Measurements from ENCODE around the gene COMMD3. TPM values are rescaled to one million over a fixed set of nuclear protein-coding genes. Genes with fewer than 3 reads are reported as not detected.
A peak's percentile ranks its signal among the peaks of the same experiment; 100 is the strongest.

COMMD3 gene
- total RNA-seq, 6 experiments from 2014 or later = 23.2 to 39.0 (median 32.0) TPM

GRCh38 chr10:22345301-22346095, 29.3 kb downstream of the COMMD3 start, which contains the start of gene SPAG6:
SPAG6 (plus strand) TSS chr10:22345496; CDS start chr10:22345612, 116 bp downstream.
- Histone ChIP-seq H3K4me3 (peak within 1 kb of the TSS in 2 of 3 donors; percentile 7 to 17), H3K36me3 (no peaks in the 10 kb centered on the region), H3K9me3 (no peaks in the 10 kb centered on the region), H3K27ac (no peak within 1 kb of the TSS), H3K27me3 (peaks cover 24 to 39% of the 10 kb centered on the region in 2 donors), H3K4me1 (peaks cover 0 to 3% (median 1%) of the 10 kb centered on the region in 4 donors)
- DNase-seq (peak; percentile 57 to 69 (median 61)), ATAC-seq (no peak)
- intact Hi-C loops (cut with DNase I) = no loop called here
- TF ChIP-seq CTCF (IDR thresholded peaks at IDR 0.05) (no peak), POLR2A (IDR thresholded peaks at IDR 0.05) (no peak)
- 0% methylated on average over 7 of the region's 83 CpGs for WGBS (ENCODE audit: insufficient coverage, low coverage, low lambda C conversion rate, missing lambda C conversion rate)

GRCh38 chr10:22346096-22346661, 30.0 kb downstream of the COMMD3 start:
- H3K27me3 ChIP-seq = peaks cover 24 to 39% of the 10 kb centered on the region in 2 donors
- H3K4me3 ChIP-seq = no peak overlapping the region
- no peak for DNase-seq
- WGBS (ENCODE audit: insufficient coverage, low coverage, low lambda C conversion rate, missing lambda C conversion rate) = 23% methylated on average over 8 of the region's 8 CpGs
- H3K9me3 ChIP-seq = no peaks in the 10 kb centered on the region
- no peak overlapping the region for H3K27ac ChIP-seq
- intact Hi-C loops (cut with DNase I) = no loop called here
- no peak for ATAC-seq
- H3K36me3 ChIP-seq = no peaks in the 10 kb centered on the region
- TF ChIP-seq POLR2A (IDR thresholded peaks at IDR 0.05) (no peak), CTCF (IDR thresholded peaks at IDR 0.05) (no peak)
- peaks cover 0 to 3% (median 1%) of the 10 kb centered on the region in 4 donors for H3K4me1 ChIP-seq

GRCh38 chr10:22349755-22350154, 33.6 kb downstream of the COMMD3 start:
- TF ChIP-seq POLR2A (IDR thresholded peaks at IDR 0.05) (no peak), CTCF (IDR thresholded peaks at IDR 0.05) (no peak)
- Histone ChIP-seq H3K4me3 (no peak overlapping the region), H3K4me1 (peaks cover 0 to 3% (median 0%) of the 10 kb centered on the region in 4 donors), H3K27ac (no peak overlapping the region), H3K36me3 (no peaks in the 10 kb centered on the region), H3K9me3 (no peaks in the 10 kb centered on the region), H3K27me3 (peaks cover 11 to 13% of the 10 kb centered on the region in 2 donors)
- DNase-seq (no peak), ATAC-seq (no peak)
- intact Hi-C loops (cut with DNase I) = no loop called here
- WGBS (ENCODE audit: insufficient coverage, low coverage, low lambda C conversion rate, missing lambda C conversion rate) = 100% methylated on average over 1 of the region's 1 CpG

- H3K36me3 ChIP-seq = no peaks in the 10 kb centered on the region
- no peak for DNase-seq
- H3K4me3 ChIP-seq = no peak overlapping the region
- TF ChIP-seq POLR2A (IDR thresholded peaks at IDR 0.05) = no peak
- no peak for TF ChIP-seq CTCF (IDR thresholded peaks at IDR 0.05)
- intact Hi-C loops (cut with DNase I) = no loop called here
- H3K27me3 ChIP-seq = peaks cover 2 to 6% of the 10 kb centered on the region in 2 donors
- H3K9me3 ChIP-seq = no peaks in the 10 kb centered on the region
- WGBS (ENCODE audit: insufficient coverage, low coverage, low lambda C conversion rate, missing lambda C conversion rate) = 92% methylated on average over 5 of the region's 5 CpGs
- no peak overlapping the region for H3K27ac ChIP-seq
- H3K4me1 ChIP-seq = peaks cover 0 to 3% (median 0%) of the 10 kb centered on the region in 4 donors
- ATAC-seq = no peak
Measured at GRCh38 chr10:22351131-22351703, 35.0 kb downstream of the COMMD3 start.

Data from right lobe of liver (tissue), 6 donors.